22Rv1 (cell line): ENCODE results near the gene COL4A2.

ENCODE experiments used
- ZFX ChIP-seq: fragments of 450-650 bp; IDR thresholded peaks from 2 replicates; pipeline ENCODE4 v1.6.1; 2017; ENCODE audit warnings: antibody characterized with exemption, borderline replicate concordance
- TF ChIP-seq, protein P1 (sequence below): fragments of 450-650 bp; IDR thresholded peaks from 2 replicates; pipeline ENCODE4 v1.5.1; 2017; ENCODE audit warnings: mild to moderate bottlenecking

DNA sequence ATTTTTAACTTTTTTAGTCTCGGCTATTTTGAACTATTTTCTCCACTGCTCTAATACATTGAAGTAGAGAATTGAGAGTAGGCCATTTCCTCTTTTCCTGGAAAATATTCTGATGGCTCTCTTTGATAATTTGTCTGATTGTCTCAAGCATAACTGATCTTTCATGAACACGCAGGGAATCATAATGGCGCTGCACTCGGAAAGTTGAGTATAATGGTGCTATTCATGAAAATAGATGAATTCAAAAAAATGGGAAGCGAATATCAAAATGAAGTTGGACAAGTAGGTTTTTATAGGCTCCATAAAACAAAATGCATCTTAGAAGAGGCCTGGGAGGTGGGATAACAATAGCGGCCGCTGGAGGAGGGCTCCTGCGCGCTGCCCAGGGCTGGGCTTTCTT lies 29.0 kb downstream of the COL4A2 start:
- TF ChIP-seq, protein P1, sequence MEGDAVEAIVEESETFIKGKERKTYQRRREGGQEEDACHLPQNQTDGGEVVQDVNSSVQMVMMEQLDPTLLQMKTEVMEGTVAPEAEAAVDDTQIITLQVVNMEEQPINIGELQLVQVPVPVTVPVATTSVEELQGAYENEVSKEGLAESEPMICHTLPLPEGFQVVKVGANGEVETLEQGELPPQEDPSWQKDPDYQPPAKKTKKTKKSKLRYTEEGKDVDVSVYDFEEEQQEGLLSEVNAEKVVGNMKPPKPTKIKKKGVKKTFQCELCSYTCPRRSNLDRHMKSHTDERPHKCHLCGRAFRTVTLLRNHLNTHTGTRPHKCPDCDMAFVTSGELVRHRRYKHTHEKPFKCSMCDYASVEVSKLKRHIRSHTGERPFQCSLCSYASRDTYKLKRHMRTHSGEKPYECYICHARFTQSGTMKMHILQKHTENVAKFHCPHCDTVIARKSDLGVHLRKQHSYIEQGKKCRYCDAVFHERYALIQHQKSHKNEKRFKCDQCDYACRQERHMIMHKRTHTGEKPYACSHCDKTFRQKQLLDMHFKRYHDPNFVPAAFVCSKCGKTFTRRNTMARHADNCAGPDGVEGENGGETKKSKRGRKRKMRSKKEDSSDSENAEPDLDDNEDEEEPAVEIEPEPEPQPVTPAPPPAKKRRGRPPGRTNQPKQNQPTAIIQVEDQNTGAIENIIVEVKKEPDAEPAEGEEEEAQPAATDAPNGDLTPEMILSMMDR, result no peak
- no peak for TF ChIP-seq ZFX
